Epidermal melanocyte (primary cell): ENCODE results near the gene GPR34.
"Not testable (repeated sequence)": the region's sequence is repeated elsewhere in the genome, so short reads cannot be mapped to it uniquely, and the experiment has no call there.

Experiments used
- DNase-seq: peaks from one replicate; pipeline ENCODE4 v3.0.0; 2011; ENCODE audit warnings: low spot score; ENCODE audit not compliant: insufficient read length

Gene GPR34

DNA sequence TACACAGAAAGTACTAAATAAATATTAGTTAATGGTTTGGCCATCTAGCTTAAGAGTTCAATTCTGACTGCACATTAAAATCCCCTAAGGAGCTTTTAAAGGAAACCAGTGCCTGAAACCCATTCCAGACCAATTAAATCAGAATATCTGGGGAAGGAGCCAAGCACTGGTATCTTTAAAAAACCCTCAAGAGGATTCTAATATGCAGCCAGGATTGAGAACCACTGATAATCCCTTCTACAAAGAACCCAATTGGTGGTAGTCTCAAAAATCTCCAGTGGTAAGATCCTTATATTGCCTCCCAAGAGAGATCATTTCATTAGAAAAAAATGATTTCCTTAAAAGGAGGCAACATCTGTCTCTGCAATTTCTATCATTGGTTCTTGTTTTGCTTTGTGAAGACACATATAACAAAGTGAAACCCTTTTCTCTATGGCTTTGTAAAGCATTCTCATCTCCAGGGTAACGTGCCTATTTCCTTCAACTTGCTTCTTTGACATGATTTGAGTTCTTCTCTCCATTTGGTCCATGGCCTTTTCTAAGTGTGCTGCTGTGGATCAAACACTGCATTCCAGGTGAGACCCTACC is 3.5 kb downstream of the GPR34 start:
- no peak for DNase-seq

DNA sequence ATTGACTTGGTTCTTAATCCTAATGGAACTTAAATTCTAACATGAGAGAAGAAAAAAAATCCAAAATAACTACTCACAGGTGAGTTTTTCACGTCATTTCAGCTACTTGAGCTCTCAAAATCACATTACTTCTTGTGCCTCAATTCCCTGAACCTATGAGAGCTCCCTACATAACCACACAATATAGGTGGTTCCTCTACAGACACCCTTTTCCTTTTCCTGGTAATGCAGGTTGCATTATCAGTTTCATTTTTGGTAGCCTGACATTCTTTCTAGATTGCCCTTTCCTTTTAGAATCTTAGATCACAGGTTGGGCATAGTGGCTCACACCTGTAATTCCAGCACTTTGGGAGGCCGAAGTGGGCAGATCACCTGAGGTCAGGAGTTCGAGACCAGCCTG is 4.3 kb downstream of the GPR34 start:
- DNase-seq, result no peak

DNA sequence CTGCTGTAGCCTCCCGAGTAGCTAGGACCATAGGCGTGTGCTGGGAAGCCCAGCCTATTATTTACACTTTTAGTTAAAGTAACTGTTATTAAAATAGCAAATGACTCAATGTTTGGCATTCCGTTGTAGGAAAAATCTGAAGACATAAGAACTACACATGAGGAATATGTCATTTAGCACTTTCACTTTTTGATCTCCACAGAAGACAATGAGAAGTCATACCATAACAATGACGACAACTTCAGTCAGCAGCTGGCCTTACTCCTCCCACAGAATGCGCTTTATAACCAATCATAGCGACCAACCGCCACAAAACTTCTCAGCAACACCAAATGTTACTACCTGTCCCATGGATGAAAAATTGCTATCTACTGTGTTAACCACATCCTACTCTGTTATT is 6.7 kb downstream of the GPR34 start:
- DNase-seq, result no peak

- DNase-seq, result no peak
Observed at GRCh38 chrX:41703574-41704029, 14.8 kb downstream of the GPR34 start.

DNA sequence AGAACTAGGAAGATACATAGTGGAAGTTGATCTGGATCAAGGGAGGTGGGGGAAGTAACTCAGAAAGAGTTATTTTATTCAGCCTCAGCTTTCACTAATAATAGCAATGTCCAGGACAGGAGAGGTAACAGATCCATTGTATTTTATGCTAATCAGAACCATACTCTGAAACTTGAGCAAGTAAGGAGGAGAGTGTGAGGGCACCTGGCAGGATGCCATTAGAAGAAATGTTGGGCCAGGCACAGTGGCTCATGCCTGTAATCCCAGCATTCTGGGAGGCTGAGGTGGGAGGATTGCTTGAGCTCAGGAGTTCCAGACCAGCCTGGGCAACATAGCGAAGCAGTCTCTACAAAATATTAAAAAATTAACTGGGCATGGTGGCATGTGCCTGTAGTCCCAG is 16.3 kb downstream of the GPR34 start:
- DNase-seq, result no peak

DNA sequence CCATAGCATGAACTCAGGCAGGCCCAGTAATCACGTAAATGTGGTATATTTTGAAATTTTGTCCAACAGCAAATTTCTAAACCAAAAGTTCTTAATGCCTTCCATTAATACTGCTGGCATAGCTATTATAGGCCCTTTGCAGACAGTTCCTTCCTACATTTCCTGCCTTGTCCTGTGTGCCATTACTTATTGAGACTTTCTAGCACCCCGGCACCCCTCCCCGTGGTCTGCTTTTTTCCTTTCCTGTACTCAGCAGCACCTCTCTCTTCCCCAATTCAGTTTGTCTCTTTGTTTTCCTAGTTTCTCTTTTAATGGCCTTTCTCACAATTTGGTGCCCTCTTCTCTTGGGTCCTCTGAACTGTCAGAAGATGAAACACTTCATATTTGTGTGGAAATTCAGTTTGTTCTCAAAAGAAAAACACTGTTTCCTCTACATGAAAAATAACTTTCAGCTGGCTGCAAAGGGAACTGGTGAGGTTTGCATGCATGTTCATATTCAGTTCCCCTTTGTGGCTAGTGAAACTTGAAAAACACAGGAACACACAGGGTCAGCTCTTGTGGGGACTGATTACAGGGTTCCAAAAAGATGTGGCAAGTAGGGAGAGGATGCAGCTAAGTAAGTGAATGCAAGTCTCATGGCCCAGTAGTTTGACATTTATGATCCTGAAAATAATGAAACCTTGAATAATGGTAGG is 17.1 kb downstream of the GPR34 start:
- DNase-seq, result no peak

DNA sequence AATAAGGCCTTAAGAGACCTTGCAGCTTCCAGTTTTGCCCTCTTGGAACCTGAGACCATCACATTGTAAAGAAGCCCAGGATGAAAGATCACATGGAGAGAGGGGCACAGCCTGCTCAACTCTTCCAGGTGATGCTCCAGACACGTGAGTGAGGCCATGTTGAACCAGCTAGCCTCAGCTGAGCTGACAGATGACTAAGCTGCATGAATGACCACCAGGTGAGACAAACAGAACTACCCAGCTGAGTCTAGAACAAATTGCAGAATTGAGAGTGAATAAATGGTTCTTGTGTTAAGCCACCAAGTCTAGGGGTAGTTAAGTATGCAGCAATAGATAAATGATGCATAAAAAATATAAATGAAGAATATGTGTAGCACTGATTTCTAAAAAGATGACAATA is 18.4 kb downstream of the GPR34 start:
- DNase-seq, result no peak

DNA sequence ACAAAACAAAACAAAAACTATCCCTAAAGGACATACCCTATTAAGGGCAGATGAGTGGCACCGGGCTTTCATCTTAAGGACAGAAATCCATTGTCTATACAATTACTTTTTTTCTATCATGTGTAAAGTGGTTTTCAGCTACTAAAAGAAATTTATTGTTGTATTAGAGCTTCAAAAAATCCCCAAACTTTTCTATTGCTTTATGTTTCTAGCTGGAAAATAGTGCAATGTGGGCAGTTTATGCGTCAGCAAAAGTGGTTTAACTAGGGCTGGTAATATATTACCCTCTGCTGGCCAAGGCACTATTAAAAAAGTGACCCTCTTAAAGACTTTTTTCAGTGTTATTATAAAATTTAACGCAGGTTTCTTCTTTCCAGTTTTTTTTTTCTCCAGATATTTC is 19.7 kb downstream of the GPR34 start:
- no peak for DNase-seq

GRCh38 chrX:41711021-41711667 is 22.4 kb downstream of the GPR34 start:
- DNase-seq, result no peak

DNA sequence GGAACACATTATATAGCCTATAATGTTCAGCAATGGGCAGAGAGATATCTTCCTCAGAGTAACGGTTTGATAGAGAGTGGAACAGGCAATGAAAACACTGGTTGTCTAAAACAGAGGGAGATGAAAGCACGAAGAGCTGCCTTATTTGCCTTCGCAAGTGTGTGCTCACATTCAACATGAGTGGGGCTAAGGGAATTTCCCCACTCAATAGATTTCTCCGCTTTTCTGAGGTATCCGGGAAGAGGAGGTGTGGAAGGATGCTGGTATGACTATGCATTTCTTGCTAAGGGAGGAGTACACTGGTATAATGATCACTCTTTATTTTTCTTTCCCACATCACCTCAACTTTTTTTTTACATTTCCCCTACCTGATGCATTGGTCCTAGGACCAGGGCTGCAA is 27.4 kb downstream of the GPR34 start:
- DNase-seq, result no peak

- DNase-seq, result no peak
Observed at GRCh38 chrX:41716767-41717473, 28.1 kb downstream of the GPR34 start.

DNA sequence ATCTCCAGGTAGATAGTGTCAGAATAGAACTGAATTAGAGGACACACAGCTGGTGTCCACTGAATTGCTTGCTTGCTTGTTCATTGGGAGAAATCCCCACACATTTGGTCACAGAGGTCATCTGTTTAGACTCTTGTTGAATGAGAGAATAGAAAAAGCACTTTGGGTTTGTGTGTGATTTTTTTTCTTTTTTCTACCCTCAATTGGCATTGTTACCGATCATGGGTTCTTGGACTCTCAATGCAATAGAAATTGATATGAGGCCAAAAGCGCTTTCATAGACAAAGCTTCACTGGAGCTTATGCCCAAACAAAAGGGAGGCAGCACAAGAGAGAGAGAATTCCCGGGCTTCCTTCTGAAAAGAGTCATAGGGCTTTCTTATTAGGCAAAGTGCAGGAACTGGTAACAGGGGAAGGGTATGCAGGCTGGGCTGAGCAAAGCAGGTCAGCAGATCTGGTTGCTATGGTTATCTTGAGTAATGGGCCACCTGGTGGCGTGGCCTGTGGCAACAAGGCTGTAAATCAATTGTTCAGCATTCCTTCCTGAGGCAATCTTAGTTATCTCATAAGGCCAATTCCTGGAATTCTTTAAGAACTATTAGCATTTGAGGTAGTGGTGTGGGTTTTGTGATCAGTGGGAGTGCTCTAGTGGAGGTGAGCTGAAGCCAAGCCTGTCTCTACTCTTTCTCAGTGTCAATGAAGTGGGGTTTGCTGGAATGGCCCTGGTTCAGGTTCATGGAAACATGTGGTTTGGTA is 29.9 kb downstream of the GPR34 start:
- DNase-seq, result no peak

GRCh38 chrX:41719610-41720009 is 30.8 kb downstream of the GPR34 start:
- DNase-seq, result not testable (repeated sequence)

DNA sequence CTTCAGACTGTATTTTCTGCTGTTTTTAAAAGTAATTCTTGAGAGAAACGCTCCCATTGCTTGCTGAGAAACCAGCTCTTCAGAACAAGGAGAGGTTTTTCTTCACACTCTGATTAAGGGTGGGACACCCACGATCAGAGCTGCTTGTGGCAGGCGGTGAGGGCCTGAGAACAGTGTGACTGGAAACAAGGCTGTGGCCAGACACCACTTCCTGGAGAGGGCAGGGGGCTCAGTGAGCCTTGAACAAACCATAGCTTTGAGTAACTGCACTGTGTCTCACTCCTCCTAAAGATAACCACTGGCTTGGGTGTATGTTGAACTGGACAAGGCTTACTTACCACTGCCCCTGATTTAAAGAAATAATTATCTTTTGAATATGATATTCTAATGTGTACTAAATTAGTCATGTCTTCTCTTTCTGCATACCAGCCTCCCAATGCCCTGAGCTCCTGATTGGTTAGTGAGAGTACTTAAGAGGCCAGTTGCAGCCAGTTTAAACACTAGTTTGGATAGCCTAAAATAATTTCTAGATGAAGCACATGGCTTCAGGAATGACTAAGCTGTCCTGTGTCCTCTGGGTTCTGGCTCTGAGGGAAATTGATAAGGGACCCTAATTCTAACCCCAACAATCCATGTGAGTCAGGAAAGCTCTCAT is 31.5 kb downstream of the GPR34 start:
- DNase-seq, result no peak

- no peak for DNase-seq
Observed at GRCh38 chrX:41721590-41721989, 32.8 kb downstream of the GPR34 start.

GRCh38 chrX:41722214-41722613 is 33.4 kb downstream of the GPR34 start:
- DNase-seq, result no peak

- no peak for DNase-seq
Observed at GRCh38 chrX:41722816-41723618, 34.2 kb downstream of the GPR34 start.

DNA sequence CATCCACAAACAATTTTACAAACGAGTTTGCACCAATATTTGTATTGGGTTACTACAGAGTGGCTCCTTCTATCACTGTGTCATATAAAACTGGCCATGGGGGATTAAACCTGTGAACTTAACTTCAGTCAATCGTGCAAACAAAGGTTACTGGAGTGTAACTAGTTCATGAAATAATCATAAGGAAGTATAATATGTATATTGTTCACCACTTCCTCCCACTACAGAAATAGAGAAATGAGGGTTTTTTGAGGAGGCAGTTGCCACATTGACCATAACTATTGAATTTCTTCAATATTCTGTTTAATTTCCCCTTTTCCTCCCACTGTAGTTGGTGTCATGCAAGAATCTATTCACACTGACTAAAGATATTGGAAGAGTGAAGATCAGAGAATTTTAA is 35.1 kb downstream of the GPR34 start, which contains the start of gene GPR82:
GPR82 (plus strand) TSS at position 356 of the 400 bp plus-strand sequence. CDS start 2,846 bp downstream, outside the sequence.
- DNase-seq, result no peak

GRCh38 chrX:41728125-41728524 is 39.4 kb downstream of the GPR34 start:
- DNase-seq, result no peak

DNA sequence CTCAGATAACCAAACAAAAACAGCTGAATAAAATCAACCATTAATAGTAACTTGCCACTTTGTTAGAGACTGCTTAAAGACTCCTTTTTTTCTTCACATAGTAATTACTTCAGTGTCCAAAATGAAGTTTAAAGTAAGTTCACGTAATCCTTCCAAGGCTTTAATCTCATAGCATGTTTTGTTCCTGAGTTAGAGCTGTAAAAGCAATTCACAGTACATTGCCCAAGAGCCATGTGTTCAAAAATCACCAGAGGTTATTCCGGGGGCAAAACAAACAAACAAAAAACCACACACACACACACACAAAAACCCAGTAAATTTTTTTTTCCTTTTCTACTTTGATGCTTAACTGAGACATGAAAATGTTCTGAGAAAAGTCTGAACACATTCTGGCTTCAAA is 41.3 kb downstream of the GPR34 start:
- DNase-seq, result no peak
